HG03378 (cell line): ENCODE measurements around the gene PLA2G4F.

Experiments used
- ATAC-seq: cut with Tn5 transposase; IDR thresholded peaks from one replicate; pipeline ENCODE4 v1.9.1; 2021; ENCODE audit warnings: mild to moderate bottlenecking, moderate library complexity; ENCODE audit not compliant: unreplicated experiment

PLA2G4F gene, protein sequence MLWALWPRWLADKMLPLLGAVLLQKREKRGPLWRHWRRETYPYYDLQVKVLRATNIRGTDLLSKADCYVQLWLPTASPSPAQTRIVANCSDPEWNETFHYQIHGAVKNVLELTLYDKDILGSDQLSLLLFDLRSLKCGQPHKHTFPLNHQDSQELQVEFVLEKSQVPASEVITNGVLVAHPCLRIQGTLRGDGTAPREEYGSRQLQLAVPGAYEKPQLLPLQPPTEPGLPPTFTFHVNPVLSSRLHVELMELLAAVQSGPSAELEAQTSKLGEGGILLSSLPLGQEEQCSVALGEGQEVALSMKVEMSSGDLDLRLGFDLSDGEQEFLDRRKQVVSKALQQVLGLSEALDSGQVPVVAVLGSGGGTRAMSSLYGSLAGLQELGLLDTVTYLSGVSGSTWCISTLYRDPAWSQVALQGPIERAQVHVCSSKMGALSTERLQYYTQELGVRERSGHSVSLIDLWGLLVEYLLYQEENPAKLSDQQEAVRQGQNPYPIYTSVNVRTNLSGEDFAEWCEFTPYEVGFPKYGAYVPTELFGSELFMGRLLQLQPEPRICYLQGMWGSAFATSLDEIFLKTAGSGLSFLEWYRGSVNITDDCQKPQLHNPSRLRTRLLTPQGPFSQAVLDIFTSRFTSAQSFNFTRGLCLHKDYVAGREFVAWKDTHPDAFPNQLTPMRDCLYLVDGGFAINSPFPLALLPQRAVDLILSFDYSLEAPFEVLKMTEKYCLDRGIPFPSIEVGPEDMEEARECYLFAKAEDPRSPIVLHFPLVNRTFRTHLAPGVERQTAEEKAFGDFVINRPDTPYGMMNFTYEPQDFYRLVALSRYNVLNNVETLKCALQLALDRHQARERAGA

GRCh38 chr15:42156243-42156922 lies at the start of gene PLA2G4F:
PLA2G4F (minus strand) TSS chr15:42156636; CDS start chr15:42156549, 87 bp downstream.
- ATAC-seq = no peak

GRCh38 chr15:42203891-42204290 lies 47.5 kb upstream of the PLA2G4F start:
- no peak for ATAC-seq

- no peak for ATAC-seq
These were observed 46.2 kb upstream of the PLA2G4F start for GRCh38 chr15:42202653-42203052.

- ATAC-seq = no peak
These were observed 45.4 kb upstream of the PLA2G4F start for GRCh38 chr15:42201801-42202200.

- ATAC-seq = no peak
These were observed 42.7 kb upstream of the PLA2G4F start for GRCh38 chr15:42199126-42199525.

GRCh38 chr15:42198516-42198915 lies 42.1 kb upstream of the PLA2G4F start:
- ATAC-seq = no peak

DNA sequence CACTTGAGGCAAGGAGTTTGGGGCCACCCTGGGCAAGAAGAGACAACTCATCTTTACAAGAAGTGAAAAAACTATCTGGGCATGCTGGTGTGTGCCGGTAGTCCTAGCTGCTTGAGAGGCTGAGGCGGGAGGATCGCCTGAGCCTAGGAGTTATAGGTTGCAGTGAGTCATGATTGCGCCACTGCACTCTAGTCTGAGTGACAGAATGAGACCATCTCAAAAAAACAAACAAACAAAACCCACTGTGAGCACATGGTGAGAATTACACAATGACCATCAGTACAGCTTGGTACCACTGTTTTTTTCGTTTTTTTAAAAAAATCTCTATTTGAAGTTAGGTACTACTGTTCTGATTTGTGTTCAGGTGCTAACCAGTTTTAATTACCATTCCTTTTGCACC lies 38.1 kb upstream of the PLA2G4F start:
- ATAC-seq = no peak

GRCh38 chr15:42193383-42193782 lies 36.9 kb upstream of the PLA2G4F start:
- ATAC-seq = no peak

DNA sequence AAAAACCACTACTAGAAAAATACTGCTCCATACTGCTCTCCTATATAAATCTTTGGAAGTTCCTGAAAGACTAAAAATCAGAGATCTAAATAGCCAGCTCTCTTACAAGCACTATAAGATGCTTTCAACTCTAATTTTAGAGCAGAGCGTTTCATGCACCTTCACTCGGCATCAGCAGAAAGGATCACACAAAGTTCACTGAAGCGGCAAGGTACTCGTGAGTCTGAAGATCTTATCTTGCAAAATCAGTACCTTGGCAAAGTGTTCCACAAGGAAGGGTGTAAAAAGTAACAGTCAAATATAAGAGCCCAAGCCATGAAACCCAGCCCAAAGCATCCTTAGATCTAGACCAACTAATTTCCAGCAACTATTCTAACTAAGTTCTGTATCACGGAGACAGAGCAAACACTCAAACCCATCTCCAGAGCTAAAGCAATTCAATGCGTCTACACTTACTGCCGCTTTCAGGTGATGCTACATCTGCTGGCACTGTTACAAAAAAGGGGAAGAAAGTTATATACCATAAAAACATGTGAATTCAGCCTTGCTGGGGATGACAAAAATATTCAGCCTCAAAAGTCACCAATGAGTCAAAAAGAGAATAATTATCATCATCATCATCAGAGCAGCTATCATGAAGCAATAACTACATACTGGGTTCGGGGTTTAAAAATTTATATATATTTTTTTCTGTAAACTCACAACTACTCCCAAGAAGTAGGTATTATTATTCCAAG lies 35.3 kb upstream of the PLA2G4F start:
- no peak for ATAC-seq

GRCh38 chr15:42190370-42190769 lies 33.9 kb upstream of the PLA2G4F start:
- no peak for ATAC-seq

- ATAC-seq = no peak
These were observed 29.4 kb upstream of the PLA2G4F start for GRCh38 chr15:42185801-42186200.

DNA sequence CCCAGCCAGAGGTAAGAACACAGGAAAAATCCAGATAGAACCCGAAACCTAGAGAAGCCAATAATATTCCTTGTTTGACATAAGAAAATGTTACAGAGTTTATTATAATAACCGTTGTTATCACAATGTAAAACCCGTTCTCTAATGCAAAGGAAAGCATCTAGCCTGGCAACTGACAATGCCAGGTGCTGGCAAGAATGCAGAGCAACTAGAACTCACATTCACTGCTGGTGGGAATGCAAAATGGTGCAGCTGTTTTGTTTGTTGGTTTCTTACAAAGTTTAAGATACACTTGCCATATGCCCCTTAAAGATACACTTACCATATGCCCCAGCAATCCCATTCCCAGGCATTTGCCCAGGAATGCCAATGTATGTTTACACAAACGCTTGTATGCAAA lies 28.3 kb upstream of the PLA2G4F start:
- ATAC-seq = no peak

DNA sequence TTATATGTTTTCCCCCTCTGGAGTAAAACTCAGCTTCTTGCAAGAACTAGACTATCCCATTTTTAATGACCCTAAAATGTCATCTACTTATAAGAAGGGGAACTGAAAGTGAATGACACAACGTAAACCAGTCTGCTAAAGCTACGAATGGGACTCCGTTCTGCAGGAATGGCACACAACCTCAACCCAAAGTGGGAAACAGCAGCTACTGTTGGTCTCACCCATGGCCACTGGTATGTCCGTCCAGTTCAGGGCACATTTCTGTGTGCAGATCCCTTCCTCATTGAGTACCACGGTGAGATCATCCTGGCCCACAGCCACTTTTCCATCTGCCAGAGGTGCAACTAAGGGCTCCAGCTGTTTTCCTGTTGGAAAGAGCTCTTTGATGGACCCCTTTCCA lies 27.9 kb upstream of the PLA2G4F start:
- ATAC-seq = no peak

DNA sequence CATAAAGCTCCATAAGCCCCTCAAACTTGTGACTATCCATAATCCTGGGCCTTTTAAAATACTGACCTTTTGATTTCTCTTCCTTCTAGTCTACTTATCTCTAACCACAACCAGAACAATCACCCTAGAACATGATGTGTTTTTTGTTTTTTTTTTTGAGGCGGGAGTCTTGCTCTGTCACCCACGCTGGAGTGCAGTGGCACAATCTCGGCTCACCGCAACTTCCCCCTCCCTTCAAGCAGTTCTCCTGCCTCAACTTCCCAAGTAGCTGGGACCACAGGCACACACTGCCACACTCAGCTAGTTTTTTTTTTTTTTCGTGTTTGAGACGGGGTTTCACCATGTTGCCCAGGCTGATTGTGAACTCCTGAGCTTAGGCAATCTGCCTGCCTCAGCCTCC lies 26.5 kb upstream of the PLA2G4F start:
- no peak for ATAC-seq

GRCh38 chr15:42182328-42182886 lies 26.0 kb upstream of the PLA2G4F start:
- no peak for ATAC-seq

- ATAC-seq = no peak
These were observed 21.6 kb upstream of the PLA2G4F start for GRCh38 chr15:42178056-42178455.

- ATAC-seq = no peak
These were observed 19.2 kb upstream of the PLA2G4F start for GRCh38 chr15:42175671-42176070.

DNA sequence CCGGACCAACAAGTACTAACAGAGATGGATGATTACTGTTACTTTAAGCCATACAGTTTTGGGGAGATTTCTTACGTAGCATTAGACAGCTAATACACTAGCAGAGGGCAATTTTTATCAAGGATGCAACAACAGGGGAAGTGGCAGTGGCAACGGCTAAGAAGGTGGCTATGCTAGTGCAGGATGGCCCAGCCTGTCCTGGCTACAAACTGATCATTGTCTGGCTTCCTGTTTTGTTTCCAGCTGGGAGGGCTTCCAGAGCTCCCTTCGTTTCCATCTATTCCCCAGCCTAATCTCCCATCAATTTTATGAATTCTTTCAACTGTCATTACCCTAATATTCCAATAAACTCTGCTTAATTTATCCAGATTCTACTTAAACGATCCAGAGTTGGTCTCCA lies 16.0 kb upstream of the PLA2G4F start:
- ATAC-seq = no peak

DNA sequence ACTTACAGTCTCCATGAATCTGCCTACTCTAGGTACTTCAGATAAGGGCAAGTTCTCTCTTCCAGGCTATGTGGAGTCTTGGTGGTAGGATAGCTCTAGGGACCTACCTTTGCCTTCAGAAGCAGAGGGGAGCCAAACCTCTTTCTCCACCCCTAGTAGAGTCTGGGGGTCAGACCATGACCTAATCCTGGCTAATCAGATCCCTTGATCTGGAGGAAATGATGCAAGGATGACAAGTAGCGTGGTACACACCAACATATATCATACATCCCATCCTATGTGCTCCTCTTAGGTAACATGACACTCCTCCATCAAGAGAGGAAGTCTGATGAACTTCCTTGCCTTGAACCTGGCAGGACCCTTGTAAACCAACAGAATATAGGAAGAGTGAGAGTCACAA lies 15.4 kb upstream of the PLA2G4F start:
- ATAC-seq = no peak

DNA sequence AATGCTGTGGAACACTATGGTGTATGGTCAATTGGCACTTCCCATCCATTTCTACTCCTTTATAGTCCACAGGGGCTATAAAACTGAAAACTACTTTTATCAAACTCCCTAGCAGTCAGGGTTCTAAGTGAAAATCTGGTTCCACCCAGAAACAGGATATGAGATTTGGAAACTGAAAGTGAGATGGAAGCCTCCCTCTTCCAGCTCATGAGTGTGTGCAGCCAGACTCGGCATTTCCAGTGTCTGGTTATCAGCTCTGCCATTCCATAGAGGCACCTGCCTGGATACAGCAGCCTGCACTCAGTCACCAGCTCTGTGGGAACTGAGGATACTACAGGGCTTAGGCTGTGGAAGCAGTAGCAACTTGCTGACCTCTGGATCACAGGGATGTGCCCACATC lies 14.7 kb upstream of the PLA2G4F start:
- no peak for ATAC-seq
